Measurements from ENCODE around the gene CFAP92.

Gene CFAP92

DNA sequence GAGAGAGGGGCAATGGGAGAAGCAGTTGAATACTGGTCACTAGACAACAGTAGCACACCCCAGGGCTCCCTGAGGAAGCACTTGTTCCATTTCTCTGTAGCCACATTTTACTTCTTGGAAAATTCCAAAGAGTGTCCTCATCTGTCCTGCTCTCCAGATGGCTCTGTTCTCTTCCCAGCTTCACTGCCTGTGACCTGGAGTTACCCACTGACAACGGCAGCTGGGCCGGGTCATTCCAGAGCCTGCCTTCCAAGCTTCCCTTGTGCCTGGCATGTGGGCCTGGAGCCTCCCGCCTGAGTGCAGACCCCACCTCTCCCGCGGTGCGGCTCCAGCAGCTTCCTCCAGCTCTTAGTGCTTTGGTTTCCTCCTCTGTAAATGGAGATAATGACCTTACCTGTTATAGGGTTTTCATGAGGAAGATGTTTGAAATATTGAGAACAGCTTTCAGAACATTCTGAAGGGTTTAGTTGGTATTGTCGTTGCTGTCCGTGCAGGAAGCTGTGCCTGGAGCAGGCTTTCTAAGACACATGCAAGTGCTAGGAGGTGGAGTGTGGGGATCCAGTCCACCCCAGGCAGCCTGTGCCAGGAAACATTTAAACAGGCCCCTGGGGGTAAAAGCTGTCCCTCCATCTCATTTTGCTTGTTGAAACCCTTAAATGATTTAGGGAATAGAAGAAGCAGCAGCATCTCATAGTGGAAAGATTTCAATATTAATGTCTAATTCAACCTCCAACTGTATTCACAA, 32.0 kb upstream of the CFAP92 start:
- no peak for DNase-seq

DNA sequence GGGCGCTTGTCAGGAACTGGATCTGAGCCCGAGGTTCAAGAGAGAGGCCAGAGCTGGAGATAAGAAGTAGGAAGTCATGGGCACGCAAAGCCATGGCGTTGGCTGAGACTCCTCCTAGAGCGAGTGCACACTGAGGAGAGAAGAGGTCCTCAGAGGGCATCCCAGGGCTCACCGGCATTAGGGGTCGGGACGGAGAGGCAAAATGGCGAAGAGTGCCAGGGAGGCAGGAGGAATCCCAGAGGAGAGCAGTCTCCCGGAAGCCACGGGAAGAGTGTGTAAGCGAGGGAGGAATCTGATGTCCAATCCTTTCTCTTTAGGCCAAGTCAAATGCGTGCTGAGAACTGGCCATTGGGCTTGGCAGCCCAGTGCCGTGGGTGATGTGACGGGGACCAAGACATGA, 31.2 kb upstream of the CFAP92 start:
- DNase-seq: no peak

DNA sequence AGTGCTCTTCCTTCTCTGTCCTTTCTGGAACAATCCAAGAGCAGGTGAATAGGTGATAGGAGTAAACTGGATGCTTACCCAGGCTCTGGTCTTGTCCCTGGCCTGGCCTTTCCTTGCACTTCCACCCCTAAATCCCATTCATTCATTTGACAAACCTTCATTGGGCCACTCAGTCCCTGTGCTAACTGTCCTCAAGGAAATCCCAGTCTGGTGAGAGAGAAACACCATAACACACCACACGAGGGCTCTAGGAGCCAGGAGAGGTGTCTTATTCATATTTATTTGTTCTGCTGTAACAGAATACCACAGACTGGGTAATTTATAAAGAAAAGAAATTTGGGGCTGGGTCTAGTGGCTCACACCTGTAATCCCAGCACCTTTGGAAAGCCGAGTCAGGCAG, 30.0 kb upstream of the CFAP92 start:
- no peak for DNase-seq

DNA sequence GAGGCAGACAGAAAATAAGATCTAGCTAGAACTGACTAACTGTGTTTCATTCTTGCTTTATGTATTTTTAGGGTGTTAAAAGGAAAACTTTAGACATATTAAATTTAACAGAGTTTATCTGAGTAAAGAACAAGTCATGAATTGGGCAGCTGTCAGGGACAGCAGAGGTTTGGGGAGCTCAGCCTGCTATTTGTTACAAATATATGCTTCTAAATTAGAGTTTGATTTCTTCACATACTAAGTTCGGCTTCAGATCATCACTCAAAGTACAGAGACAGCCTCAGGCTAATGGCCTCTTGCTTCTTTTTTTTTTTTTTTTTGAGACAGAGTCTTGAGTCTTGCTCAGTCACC, 29.1 kb upstream of the CFAP92 start:
- DNase-seq: no peak

DNA sequence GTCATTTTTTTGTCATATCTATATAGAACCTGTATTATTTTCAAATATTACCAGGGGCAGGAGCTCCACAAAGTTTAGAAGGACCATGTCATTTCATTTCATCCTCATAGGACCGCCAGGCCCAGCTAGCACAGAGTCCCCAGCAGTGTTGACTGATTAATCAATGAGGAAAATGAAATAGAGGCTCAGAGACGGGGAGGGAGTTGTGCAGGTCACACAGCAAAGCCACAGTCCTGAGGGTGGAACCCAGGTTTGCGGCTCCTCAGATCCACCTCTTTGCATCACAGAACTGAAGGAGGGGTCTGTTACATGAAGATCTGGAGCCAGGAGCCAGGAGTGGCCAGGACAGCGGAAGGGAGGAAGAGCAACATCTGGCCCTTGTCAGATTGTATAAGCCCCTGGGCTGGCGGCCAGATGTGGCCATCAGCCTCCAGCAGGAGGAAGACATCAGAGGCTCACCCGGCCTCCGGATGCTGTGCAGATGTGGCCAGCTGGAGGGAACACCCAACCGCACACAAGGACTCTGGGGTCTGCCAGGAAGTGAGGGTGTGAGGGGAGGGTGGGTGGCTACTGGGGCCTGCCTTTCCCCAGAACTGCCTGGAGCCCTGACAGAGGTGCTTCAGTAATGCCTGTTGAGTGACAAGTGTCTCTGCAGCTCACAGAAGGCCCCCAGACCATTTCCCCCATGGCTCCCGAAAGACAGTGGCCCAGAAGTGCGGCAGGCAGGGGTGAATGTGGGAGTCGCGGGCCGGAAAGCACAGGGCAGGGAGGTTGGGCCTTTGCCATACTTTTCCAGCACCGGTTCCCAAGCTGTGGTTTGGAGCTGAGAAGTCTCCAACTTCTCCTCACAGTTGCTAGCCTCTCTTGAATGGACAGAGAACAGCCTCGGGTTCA, 28.5 kb upstream of the CFAP92 start:
- peak; percentile 74 for DNase-seq

DNA sequence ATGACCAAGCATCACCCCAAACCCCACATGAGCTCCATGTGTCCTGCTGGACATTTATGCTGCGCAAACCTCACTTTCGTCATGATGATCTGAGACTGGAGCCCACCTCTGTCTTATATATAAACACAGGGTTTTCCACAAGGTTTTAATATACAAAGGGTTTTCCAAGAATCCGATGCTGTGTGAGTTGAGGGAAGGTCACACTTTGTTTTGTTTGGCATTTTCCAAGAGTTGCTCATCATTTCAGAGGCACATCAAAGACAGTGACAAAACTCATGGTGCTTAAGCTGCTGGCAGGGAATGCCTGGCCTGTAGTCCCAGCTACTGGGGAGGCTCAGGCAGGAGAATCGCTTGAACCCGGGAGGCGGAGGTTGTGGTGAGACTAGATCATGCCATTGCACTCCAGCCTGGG, 27.3 kb upstream of the CFAP92 start:
- DNase-seq: no peak

DNA sequence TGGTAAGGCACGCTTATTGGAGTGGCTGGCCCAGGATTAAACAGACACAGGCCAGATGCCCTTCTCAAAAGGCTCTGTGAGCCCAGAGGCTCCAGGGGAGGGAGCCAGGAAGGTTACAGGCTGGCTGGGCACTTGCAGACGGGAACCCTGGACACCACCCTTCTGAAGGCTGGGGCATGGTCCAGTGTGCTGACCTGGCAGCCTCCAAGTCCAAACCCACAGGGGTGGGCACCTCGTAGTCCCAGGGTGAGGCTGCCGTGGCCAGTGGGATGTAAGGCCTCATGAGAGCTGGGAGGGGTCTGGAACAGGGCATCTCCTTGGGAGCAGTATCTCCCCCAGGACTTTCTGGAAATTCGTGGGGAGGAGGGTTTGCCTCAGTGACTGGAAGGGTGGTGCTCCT, 26.8 kb upstream of the CFAP92 start:
- DNase-seq: no peak

DNA sequence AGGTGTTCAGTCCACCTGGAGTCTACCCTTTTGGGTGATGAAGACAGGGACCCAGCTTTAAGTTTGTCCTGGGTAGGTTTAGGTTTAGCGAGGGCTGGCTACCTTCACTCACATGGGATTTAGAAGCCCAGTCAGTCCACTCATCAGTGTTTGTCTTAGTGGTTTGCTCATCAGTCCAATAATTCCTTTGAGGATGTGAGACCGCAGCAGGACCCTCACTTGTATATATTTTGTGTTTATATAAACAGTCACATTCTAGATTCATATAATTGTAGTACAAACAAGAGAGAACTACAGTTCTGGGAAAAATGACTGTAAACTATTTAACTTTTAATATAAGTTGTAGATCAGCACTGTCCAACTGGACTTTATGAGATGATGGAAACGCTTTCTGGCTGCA, 25.4 kb upstream of the CFAP92 start:
- DNase-seq: no peak

DNA sequence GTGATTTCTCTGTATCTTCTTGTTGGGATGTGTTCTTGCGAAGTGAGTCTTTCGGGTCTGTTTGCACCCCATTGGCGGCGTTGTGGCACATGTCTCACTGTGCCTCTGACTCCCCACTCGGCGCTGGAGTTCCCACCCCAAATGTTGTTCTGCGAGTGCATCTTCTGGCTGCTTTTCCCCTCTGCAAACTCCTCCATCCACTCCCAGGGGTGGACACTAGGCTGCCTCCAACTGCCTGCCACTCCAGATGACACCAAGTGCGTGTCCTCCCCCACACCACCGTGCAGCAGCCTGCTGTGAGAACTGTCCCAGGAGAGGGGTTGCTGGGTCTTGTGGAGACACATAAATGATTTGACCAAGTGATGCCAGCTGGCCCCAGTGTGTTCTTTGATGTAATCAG, 24.9 kb upstream of the CFAP92 start:
- no peak for DNase-seq

DNA sequence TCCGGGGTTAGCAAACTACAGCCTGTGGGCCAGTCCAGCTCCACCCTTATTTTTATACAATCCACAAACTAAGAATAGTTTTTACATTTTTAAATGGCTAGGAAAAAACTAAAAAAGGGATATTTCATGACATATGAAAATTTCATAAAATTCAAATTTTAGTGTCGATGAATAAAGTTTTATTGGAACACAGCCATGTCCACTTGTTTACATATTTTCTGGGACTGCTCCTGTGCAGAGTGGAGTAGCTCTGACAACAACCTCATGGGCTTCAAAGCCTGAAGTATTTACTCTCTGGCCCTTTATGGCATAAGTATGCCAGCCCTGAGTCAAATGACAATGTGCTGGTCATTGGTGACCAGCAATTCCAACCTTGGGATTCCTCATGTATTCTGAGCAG, 24.4 kb upstream of the CFAP92 start:
- no peak for DNase-seq

DNA sequence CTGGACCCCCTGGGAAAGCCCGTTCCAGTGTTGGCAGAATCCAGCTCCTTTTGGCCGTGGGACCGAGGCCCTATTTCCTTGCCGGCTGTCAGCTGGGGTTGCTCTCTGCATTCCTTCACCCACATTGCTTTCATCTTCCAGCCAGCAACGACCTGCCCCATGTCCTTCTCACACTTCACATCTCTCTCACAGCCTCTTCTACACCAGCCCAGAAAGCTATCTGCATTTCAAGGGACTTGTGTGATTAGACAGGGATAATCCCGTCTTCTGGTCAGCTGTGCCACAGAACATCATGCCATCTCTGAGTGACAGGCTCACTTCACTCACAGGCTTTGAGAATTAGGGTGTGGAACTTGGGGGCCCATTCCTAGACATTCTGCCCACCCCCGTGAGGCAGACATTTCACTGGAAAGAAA, 23.6 kb upstream of the CFAP92 start:
- DNase-seq: no peak

DNA sequence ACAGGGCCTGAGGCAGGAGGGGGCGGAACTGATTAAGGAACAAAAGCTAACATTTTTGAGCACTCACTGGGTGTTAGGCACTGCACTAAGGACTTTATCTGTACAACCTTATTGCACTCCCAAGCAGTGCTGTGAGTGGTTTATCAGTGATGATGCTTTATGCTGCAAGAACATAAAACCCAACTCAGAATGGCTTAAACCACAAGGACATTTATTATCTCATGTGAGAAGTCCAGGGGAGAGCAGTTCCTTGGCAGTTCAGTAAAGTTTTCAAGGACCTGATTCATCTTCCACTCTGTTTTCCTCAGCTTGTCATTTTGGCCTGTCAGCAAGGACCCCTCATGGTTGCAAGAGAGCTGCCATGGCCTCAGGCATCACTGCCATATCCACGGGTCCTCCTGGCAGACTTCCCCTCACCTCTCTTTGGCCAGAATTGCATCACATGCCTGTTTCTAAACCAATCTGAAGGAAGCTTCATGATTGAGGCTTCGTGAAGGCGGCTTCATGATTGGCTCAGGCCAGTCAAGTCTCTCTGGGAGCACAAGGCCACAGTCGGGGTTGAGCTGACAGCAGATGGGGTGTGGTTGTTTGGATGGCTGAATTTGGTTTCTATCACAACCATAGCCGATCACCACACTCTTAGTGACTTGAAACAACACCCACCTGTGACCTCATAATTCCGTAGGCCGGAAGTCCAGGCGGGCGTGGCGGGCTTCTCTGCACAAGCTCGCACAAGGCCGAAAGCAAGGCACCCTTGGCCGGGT, 23.0 kb upstream of the CFAP92 start:
- DNase-seq: no peak

DNA sequence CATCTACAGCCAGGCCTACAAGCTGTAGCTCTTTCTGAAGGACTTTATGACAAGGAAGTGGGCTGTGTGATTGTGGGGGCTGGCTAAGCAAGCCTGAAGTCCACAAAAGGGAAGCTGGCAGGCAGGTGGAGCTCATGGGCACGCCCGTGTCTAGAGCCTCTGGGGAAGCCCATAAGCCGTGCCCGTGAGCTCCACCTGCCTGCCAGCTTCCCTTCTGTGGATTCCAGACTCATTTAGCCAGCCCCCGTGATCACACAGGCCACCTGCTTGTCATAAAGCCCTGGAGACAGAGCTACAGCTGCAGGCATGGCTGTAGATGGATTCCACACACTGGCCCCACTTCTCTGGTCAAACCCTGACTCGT, 22.5 kb upstream of the CFAP92 start:
- no peak for DNase-seq

DNA sequence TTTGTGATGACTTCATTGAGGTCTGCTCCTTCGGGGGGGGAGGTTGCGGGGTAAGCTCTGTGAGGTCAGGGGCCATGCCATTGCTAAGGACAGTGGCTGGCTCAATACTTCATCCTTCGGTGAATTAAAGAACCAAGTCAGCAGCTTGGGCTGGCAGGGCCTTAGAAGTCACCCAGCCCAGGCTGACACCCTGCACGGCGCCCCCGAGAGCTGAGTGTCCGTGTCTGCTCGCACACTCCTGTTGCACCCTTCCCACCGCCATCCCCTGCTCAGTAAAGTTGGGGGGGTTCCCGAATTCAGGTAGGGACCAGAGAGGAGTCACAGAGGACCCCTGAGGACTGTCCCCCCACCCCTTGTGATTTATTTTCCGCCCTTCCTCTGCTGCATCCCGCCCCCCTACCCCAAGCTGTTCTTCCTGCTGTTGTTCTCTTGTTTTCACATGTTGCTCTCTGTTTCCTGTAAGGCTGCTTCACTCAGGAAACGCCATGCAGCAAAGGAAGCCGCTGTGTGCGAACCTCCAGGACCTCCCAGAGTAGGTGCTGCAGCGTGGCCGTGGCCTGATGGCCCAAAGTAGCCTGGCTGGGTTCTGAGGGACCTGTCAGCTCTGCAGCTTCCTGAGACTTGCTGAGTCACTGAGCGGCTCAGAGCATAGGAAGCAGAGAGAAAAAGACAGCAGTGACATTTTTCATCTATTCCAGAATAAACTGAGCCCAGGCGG, 21.7 kb upstream of the CFAP92 start:
- peak; percentile 63 for DNase-seq

DNA sequence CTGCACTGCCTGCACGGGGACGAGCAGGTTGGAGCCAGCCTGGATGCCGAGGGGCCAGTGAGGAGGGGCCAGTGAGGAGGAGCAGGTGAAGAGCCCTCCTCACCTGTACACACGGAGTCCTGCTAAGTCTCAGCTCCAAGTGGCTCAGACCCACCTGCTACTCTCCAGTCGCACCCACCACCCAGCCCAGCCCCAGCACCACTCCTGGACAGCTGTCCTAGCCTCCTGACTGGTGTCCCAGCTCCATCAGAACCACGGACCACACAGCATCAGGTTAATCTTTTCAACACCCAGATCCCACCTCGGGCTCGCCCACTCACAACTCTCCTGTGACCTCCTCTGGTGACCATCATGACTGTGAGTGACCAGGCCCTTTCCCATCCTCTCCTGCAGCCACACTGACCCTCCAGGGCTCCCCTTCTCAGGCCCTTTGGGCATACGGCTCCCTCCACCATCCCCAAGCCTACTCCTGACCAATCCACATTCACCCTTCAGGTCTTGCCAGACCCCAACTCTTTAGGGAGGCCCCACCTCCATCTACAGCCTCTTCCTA, 21.0 kb upstream of the CFAP92 start:
- no peak for DNase-seq

DNA sequence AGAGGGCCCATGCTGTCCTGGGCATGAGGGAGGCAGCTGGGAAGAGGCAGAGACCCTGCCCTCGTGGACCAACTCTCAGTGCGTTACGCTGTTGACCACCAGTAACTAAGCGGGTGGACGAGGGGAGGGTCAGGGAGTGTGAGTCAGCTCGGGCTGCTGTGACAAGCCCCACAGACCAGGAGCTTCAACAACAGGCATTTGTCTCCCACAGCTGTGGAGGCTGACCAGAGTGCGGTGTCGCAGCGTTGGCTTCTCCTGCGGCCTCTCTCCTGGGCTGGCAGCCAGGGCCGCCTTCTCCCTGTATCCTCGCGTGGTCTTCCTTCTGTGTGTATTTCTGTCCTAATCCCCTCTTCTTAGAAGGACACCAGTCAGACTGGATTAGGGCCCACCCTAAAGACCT, 20.3 kb upstream of the CFAP92 start:
- no peak for DNase-seq

DNA sequence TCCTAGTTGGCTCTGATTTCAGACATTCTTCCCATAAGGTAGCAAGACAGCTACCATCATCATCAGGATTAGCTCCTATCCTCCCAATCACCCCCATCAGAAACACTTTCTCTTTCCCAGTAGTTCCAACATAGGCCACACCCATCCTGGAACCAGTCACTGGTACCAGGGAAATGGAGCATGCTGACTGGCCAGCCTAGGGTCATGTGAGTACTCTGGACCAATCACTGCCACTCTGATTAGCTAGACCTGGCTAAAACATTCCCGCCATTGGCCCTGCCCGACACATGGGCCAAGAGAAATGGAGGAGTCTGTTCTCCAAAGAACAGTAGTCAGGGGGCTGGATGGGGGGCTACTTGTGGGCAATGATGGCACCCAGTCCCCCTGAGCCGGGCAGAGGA, 19.6 kb upstream of the CFAP92 start:
- no peak for DNase-seq

DNA sequence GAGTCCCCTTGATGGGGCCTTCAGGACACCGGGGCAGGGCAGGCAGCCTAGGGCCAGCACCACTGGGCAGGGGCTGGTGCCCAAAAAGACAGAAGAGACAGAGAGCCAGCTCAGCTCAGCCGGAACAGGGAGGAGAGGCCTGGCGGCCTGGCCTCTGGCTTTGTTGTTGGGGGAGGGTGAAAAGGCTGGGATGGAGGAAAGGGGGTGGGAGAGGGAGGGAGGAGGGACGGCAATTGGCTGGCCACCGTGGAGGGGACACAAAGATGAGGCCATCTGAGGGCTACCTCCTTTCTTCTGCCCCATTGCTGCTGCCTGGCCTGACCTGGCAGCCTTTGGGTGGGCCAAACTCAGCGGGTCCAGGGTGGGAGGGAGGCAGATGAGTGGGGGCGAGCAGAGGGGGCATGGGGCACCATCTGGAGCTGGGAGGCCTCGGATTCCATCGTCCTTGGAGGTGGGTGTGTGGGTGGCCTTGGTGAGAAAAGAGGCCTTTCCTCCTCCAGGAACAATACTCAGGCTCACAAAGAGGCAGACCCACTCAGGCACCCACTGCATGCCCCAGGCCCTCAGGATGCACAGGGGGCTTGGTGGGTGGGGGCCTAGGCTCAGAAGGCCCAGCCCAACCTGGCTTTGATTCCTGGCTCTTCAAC, 16.6 kb upstream of the CFAP92 start:
- no peak for DNase-seq

DNA sequence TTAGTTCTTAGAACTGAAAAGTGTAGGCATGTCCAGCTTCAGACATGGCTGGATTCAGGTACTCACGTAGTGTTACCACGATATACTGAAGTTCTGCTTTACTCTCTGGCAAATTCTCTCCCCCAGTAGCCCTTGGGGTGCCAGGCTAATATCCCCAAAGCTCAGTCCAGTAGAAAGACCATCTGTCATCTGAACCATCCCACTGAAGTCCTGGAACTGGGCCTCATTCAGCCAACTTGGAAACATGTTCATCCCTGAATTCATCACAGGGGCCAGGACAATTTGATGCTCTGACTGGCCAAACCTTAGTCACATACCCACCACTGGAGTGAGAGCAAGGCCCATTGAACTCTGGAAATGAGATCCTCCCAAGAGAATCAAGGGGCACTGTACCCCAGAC, 15.4 kb upstream of the CFAP92 start:
- no peak for DNase-seq

DNA sequence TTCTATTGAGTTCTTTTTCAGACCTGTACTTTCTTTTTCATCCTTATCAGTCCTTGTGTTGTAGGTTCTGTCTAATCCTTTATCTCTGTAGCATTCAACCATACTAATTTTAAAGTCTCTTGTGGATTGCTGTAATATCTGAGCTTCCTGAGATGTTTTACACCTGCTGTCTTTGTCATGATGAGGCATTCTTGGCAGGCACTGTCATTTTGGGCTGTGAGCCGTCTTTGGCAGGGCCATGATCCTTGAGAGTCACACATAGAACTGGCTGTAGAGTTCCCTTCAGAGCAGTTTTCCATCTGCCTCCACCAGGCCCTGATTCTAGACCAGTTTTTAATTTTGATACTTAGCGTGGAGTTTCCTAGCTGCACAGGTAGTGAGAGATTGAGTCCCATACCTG, 13.9 kb upstream of the CFAP92 start:
- DNase-seq: no peak

DNA sequence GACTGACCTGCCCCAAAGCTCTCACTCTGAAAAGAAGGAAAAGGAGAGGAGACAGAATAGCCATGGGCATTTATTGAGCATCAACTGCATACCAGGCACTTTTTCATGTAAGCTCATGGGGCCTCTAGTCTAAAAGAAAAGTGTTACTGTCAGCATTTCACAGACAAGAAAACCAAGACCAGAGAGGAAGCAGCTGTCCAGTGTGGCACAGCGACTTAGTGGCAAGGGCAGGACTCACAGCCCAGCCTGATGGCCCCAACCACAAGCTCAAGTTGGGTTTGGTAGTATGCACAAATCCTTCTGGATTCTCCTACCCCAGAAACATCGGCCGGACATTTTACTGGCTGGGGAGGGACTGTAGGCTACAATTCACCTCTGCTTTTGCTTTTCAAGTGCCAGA, 13.0 kb upstream of the CFAP92 start:
- no peak for DNase-seq

Measured in left hindlimb (tissue), 1 donor.